Thoracic aorta (tissue), 2 donors: ENCODE data around the gene SPACA4. TPM values are rescaled to one million over a fixed set of nuclear protein-coding genes. Genes with fewer than 3 reads are reported as not detected.
A peak's percentile ranks its signal among the peaks of the same experiment; 100 is the strongest.

Source experiments
- ATAC-seq: fragments of 150-250 bp; one replicate; pipeline ENCODE4 v1.8.0; 2017; ENCODE audit warnings: low read depth; ENCODE audit not compliant: insufficient number of reproducible peaks, low FRiP score
- DNase-seq: peaks from one replicate; pipeline ENCODE4 v3.0.0-alpha.2; 2020; ENCODE audit warnings: low spot score
- H3K27ac ChIP-seq, 2 donors: fragments of 200-600 bp; sonication (generic); 1 replicate in 1 of 2; 2 replicates in 1 of 2; pipeline ENCODE4 v1.5.1; 2016; ENCODE audit warnings: mild to moderate bottlenecking in 2 of 2, moderate library complexity in 2 of 2
- H3K27me3 ChIP-seq: fragments of 200-600 bp; sonication (generic); replicated peaks from 2 replicates; pipeline ENCODE4 v1.6.0; 2016; ENCODE audit warnings: mild to moderate bottlenecking; ENCODE audit not compliant: insufficient read depth
- H3K36me3 ChIP-seq: fragments of 200-600 bp; sonication (generic); one replicate; pipeline ENCODE4 v1.5.1; 2016
- H3K4me1 ChIP-seq, 2 donors: fragments of 200-600 bp; sonication (generic); 1 replicate in 1 of 2; 2 replicates in 1 of 2; pipeline versions ENCODE4 v1.5.1 to v1.6.0; 2016; ENCODE audit warnings: low read depth in 2 of 2, mild to moderate bottlenecking in 1 of 2; ENCODE audit not compliant: control insufficient read depth in 1 of 2
- H3K4me3 ChIP-seq: fragments of 200-600 bp; sonication (generic); 2 replicates; pipeline ENCODE4 v1.5.1; 2016; ENCODE audit warnings: mild to moderate bottlenecking
- H3K9me3 ChIP-seq: fragments of 200-600 bp; sonication (generic); 2 replicates; pipeline ENCODE4 v1.5.1; 2016
- CTCF ChIP-seq: fragments of 200-600 bp; sonication (generic); IDR thresholded peaks from one replicate; pipeline ENCODE4 v1.5.1; 2019; ENCODE audit warnings: antibody characterized with exemption
- total RNA-seq, 2 donors: library from RNA; depleted of rRNA; stranded (reverse); fragments of >200 nt; gene quantifications; one replicate each; pipeline versions ENCODE4 v1.1.0 to v1.2.3, GENCODE V29; 2016

The SPACA4 gene
- total RNA-seq, 2 donors from 2014 or later, result not detected

- Histone ChIP-seq H3K4me1 (peaks cover 24 to 40% of the 10 kb centered on the region in 2 donors), H3K27me3 (no peaks in the 10 kb centered on the region), H3K9me3 (no peaks in the 10 kb centered on the region), H3K4me3 (peak overlapping the region; percentile 82), H3K27ac (peak overlapping the region; percentile 63 to 80), H3K36me3 (peaks cover 3% of the 10 kb centered on the region)
- DNase-seq (no peak), ATAC-seq (no peak)
- no peak for TF ChIP-seq CTCF
These were observed 18.5 kb downstream of the SPACA4 start for GRCh38 chr19:48624791-48625723.

GRCh38 chr19:48625891-48626327 lies 19.4 kb downstream of the SPACA4 start:
- no peak for DNase-seq
- Histone ChIP-seq H3K4me1 (peaks cover 30 to 42% of the 10 kb centered on the region in 2 donors), H3K9me3 (no peaks in the 10 kb centered on the region), H3K27ac (no peak overlapping the region), H3K36me3 (peaks cover 3% of the 10 kb centered on the region), H3K4me3 (no peak overlapping the region), H3K27me3 (no peaks in the 10 kb centered on the region)
- no peak for TF ChIP-seq CTCF
- no peak for ATAC-seq

GRCh38 chr19:48627201-48627864 lies 20.8 kb downstream of the SPACA4 start:
- no peak for TF ChIP-seq CTCF
- H3K27me3 ChIP-seq, result no peaks in the 10 kb centered on the region
- ATAC-seq (no peak), DNase-seq (no peak)
- H3K27ac ChIP-seq, result no peak overlapping the region
- H3K36me3 ChIP-seq, result peaks cover 3% of the 10 kb centered on the region
- peaks cover 36 to 55% of the 10 kb centered on the region in 2 donors for H3K4me1 ChIP-seq
- no peak overlapping the region for H3K4me3 ChIP-seq
- no peaks in the 10 kb centered on the region for H3K9me3 ChIP-seq

GRCh38 chr19:48627865-48628314 lies 21.3 kb downstream of the SPACA4 start:
- no peaks in the 10 kb centered on the region for H3K27me3 ChIP-seq
- TF ChIP-seq CTCF, result no peak
- DNase-seq (no peak), ATAC-seq (no peak)
- peaks cover 3% of the 10 kb centered on the region for H3K36me3 ChIP-seq
- H3K4me3 ChIP-seq, result no peak overlapping the region
- H3K9me3 ChIP-seq, result no peaks in the 10 kb centered on the region
- no peak overlapping the region for H3K27ac ChIP-seq
- peaks cover 35 to 53% of the 10 kb centered on the region in 2 donors for H3K4me1 ChIP-seq
